ENCODE measurements around the gene SETBP1.
A peak's percentile ranks its signal among the peaks of the same experiment; 100 is the strongest.

SETBP1 gene

DNA sequence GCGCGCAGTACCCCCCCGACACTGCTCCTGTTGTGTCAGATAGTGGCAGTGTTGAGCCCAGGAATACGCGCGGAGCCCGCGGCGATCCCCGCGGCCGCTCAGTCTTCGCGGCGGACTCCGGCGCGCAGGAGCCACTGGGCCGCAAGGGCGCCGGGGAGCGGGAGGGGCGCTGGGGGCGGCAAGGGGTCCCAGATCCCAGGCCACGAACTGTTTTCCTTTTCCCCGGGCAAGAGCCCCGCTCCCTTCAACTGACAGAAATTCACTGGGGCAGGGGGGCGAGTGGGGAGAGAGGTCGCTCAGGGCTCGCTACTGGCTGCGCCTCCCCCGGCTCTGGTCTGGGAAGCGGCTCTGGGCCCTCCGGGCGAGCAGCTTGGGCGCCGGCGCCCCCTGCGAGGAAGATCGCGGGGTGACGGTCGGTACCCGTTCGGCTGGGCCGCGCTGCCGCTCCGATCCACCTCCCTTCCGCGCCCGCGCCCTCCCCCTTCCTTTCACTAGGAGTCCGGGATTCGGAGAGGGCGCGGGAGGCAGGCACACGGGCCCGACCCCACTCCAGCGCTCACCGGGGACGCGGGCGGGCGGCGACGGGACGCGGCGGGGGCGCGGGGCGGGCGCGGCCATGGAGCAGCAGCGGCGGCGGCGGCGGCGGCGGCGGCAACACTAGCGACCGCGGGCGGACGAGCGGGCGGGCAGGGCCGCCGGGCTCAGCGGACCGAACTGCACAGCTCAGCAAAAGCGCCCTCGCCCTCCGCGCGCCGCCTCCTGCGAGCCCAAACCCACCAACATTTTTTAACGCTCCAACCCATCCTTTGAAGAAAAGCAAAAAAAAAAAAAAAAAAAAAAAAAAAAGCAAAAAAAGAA, 1.4 kb upstream of the SETBP1 start:
- peak; percentile 66 for DNase-seq (ENCODE audit: low read depth)
- TF ChIP-seq CTCF (IDR thresholded peaks at IDR 0.05; ENCODE audit: low read depth, low read length, missing control alignments): peak; percentile 60
- H3K4me3 ChIP-seq (ENCODE audit: low read depth, low read length): peak overlapping the region; percentile 67

GRCh38 chr18:44679914-44680272, 795 bp upstream of the SETBP1 start:
- no peak for DNase-seq (ENCODE audit: low read depth)
- TF ChIP-seq CTCF (IDR thresholded peaks at IDR 0.05; ENCODE audit: low read depth, low read length, missing control alignments): no peak
- H3K4me3 ChIP-seq (ENCODE audit: low read depth, low read length): peak overlapping the region; percentile 67

DNA sequence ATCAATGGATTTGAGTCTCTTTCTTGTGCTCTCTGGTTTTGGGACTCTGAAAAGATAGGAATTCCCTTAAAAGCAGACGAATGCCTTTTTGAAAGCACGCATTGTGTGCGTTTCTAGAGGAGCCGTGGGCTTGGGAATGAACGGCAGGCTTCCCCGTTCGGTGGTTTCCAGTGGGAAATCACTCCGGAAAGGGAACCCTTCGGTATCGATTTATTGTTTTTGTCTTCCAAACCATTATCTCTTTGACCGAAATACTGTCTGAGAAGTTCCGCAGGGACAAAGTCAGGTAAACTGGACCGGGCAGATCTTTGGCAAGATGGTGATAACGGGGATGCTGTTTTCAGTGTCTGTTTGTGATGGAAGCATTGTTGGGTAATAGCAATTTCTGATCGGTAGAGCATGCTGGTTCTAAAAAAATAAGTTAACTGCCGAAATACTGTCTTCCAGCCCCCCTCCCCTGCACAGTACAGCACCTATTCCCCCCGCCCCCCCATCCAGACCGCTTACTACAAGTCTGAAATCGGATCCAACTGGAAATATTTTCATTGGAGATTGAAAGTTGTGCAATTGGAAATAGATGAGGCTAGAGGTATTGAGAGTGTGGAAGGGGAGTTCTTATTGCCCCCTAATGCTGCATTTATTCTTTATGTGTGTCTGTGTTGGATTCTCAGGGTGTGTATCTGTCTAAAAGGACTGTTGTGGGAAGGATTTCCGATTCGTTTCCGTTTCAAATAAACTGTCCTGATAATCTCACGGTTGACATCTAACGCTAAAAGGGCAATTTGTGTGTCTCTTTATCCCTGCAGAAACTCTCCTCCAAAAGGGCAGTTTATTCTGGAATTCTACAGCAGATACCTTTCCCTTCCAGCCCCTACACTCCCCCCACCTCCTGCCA, 635 bp downstream of the SETBP1 start:
- TF ChIP-seq CTCF (IDR thresholded peaks at IDR 0.05; ENCODE audit: low read depth, low read length, missing control alignments): no peak
- H3K4me3 ChIP-seq (ENCODE audit: low read depth, low read length): peak overlapping the region; percentile 67
- no peak for DNase-seq (ENCODE audit: low read depth)

DNA sequence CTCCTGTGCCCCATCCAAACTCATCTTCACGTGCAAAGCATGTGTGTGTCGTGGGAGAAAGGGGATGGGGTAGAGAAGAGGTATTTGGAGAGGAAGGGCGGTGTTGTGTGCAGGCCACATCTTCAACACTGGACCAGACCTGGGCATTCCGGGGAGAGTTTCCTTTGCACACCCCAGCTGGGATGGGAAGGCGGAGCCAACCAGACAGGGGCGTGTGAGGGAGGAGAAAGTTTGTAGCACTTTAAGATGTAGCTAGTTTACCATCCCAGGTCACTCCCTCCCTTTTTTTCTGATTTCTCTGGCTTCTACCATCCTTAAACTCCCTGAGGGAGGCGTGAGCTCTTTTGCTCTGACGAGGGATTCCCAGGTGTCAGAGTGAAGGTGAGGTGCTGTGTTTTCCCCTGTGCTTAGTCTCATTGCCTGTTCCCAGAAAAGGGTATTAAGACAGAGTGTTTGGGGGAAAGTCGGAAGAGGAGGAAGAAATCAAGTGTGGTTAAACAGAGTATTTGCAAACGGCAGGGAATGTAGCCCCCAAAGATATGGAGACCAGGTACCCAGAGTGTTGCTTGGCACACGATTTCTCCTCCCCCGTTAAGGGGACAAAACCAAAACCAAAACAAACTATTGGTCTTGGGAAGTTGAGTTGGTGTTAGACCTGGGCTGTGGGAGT, 1.6 kb downstream of the SETBP1 start:
- peak overlapping the region; percentile 67 for H3K4me3 ChIP-seq (ENCODE audit: low read depth, low read length)
- no peak for TF ChIP-seq CTCF (IDR thresholded peaks at IDR 0.05; ENCODE audit: low read depth, low read length, missing control alignments)
- DNase-seq (ENCODE audit: low read depth): no peak

DNA sequence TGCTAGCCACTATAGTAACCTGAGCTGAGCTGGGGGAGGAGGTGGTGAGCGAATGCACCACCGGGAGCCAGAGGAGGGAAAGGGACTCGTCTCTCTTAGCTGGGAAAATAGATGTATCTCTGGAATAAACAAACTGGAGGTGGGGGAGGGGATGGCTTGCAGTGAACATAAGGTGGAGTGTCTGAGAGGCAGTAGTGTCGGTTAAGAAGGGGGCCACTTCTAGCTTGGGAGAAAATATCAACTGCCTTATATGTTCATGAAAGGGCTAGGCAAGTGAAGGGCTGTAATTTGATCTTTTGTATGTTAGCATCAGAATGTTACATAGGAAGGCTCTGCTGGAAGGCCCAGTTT, 2.2 kb downstream of the SETBP1 start:
- H3K4me3 ChIP-seq (ENCODE audit: low read depth, low read length): peak overlapping the region; percentile 67
- DNase-seq (ENCODE audit: low read depth): no peak
- TF ChIP-seq CTCF (IDR thresholded peaks at IDR 0.05; ENCODE audit: low read depth, low read length, missing control alignments): no peak

DNA sequence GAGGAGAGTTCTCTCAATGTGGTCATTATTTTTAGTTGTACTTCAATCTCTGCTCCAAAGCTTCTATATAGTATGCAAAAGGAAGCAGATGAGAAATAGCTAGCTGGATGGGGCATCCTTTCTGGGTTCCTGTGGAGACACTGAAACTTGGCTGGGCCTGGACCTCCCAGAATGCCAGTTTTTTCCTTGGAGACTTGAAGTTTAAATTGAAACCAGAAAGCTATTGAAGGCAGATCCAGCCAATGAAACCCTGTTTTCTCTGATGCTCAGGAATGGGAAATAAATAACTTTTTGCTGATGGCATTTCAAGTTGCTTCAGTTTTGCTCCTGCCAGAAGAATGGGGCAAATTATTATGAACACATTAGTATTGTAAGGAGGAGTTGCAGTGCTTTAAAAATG, 2.9 kb downstream of the SETBP1 start:
- TF ChIP-seq CTCF (IDR thresholded peaks at IDR 0.05; ENCODE audit: low read depth, low read length, missing control alignments): no peak
- H3K4me3 ChIP-seq (ENCODE audit: low read depth, low read length): no peak overlapping the region
- no peak for DNase-seq (ENCODE audit: low read depth)

Data from GM12864 (cell line).